Colonic mucosa (tissue), 4 donors: ENCODE results near the gene C1RL. TPM values are rescaled to one million over a fixed set of nuclear protein-coding genes. Genes with fewer than 3 reads are reported as not detected.

Experiments used
- DNase-seq: peaks from one replicate; pipeline ENCODE4 v3.0.0-alpha.2; 2020
- H3K27ac ChIP-seq: fragments of 200-600 bp; one replicate; pipeline ENCODE4 v1.8.0; 2021
- H3K27me3 ChIP-seq: fragments of 200-600 bp; one replicate; pipeline ENCODE4 v1.8.0; 2021
- H3K36me3 ChIP-seq: fragments of 200-600 bp; one replicate; pipeline ENCODE4 v1.8.0; 2021
- H3K4me1 ChIP-seq: fragments of 200-600 bp; one replicate; pipeline ENCODE4 v1.8.0; 2021; ENCODE audit warnings: mild to moderate bottlenecking
- H3K4me3 ChIP-seq: fragments of 200-600 bp; one replicate; pipeline ENCODE4 v1.8.0; 2021
- H3K9ac ChIP-seq, 2 donors: one replicate each; pipeline ENCODE4 v1.7.0; 2013; ENCODE audit warnings: control low read depth in 2 of 2, low read depth in 2 of 2, low read length in 2 of 2
- H3K9me3 ChIP-seq: fragments of 200-600 bp; one replicate; pipeline ENCODE4 v1.8.0; 2021
- CTCF ChIP-seq: fragments of 200-600 bp; IDR thresholded peaks from one replicate; pipeline ENCODE4 v1.8.0; 2022; ENCODE audit warnings: antibody characterized with exemption, mild to moderate bottlenecking
- intact Hi-C: fragments of 100-400 bp; cut with DNase I; formaldehyde crosslinking; loops from one replicate; pipeline ENCODE4 v1.14.1; 2022
- total RNA-seq, 2 donors: library from RNA; stranded (reverse); fragmentation: NEBNext Ultra II Directional in 1 of 2; extraction: Animal tissue kit (Norgen Biotek cat#: 25700) in 1 of 2; gene quantifications; one replicate each; pipeline ENCODE4 v1.2.1, GENCODE V29; 2021
- donor health status: healthy.
- donor health status: DM: no; HTN: no; CAD: no.
- donor health status: DM: no; HTN: no; CAD: no.

Gene C1RL
- total RNA-seq, 2 donors from 2014 or later, result 39.5 to 39.7 TPM

GRCh38 chr12:7137908-7138307 is 28.9 kb upstream of the C1RL start:
- Histone ChIP-seq H3K36me3 (no peaks in the 10 kb centered on the region), H3K4me1 (no peaks in the 10 kb centered on the region), H3K9me3 (no peaks in the 10 kb centered on the region), H3K4me3 (no peak overlapping the region), H3K9ac (no peak overlapping the region), H3K27me3 (no peaks in the 10 kb centered on the region), H3K27ac (no peak overlapping the region)
- no peak for TF ChIP-seq CTCF
- intact Hi-C loops, result no loop called here
- DNase-seq, result no peak

- Histone ChIP-seq H3K4me1 (no peaks in the 10 kb centered on the region), H3K36me3 (no peaks in the 10 kb centered on the region), H3K9me3 (no peaks in the 10 kb centered on the region), H3K27ac (no peak overlapping the region), H3K9ac (no peak overlapping the region), H3K27me3 (no peaks in the 10 kb centered on the region), H3K4me3 (no peak overlapping the region)
- DNase-seq, result no peak
- TF ChIP-seq CTCF, result no peak
- intact Hi-C loops, result no loop called here
Observed at GRCh38 chr12:7136676-7137075, 27.7 kb upstream of the C1RL start.

- no peaks in the 10 kb centered on the region for H3K9me3 ChIP-seq
- no peaks in the 10 kb centered on the region for H3K36me3 ChIP-seq
- H3K4me3 ChIP-seq, result no peak overlapping the region
- intact Hi-C loops, result no loop called here
- H3K27ac ChIP-seq, result no peak overlapping the region
- DNase-seq, result no peak
- H3K27me3 ChIP-seq, result no peaks in the 10 kb centered on the region
- TF ChIP-seq CTCF, result no peak
- H3K9ac ChIP-seq, result no peak overlapping the region
- no peaks in the 10 kb centered on the region for H3K4me1 ChIP-seq
Observed at GRCh38 chr12:7136071-7136470, 27.1 kb upstream of the C1RL start.

- Histone ChIP-seq H3K9ac (no peak overlapping the region), H3K27me3 (no peaks in the 10 kb centered on the region), H3K9me3 (no peaks in the 10 kb centered on the region), H3K27ac (no peak overlapping the region), H3K4me1 (no peaks in the 10 kb centered on the region), H3K36me3 (no peaks in the 10 kb centered on the region), H3K4me3 (no peak overlapping the region)
- TF ChIP-seq CTCF, result no peak
- intact Hi-C loops, result no loop called here
- DNase-seq, result no peak
Observed at GRCh38 chr12:7134396-7135166, 25.6 kb upstream of the C1RL start.

- H3K27ac ChIP-seq, result no peak overlapping the region
- no peaks in the 10 kb centered on the region for H3K36me3 ChIP-seq
- TF ChIP-seq CTCF, result no peak
- H3K27me3 ChIP-seq, result no peaks in the 10 kb centered on the region
- peak overlapping the region; percentile 46 for H3K4me3 ChIP-seq
- peak overlapping the region in 1 of 2 donors; percentile 42 for H3K9ac ChIP-seq
- H3K9me3 ChIP-seq, result no peaks in the 10 kb centered on the region
- DNase-seq, result no peak
- intact Hi-C loops, result no loop called here
- H3K4me1 ChIP-seq, result no peaks in the 10 kb centered on the region
Observed at GRCh38 chr12:7131502-7131866, 22.5 kb upstream of the C1RL start.
